ENCODE results near the gene FOXN4.
"Not testable (repeated sequence)": the region's sequence is repeated elsewhere in the genome, so short reads cannot be mapped to it uniquely, and the experiment has no call there.

Gene FOXN4, protein sequence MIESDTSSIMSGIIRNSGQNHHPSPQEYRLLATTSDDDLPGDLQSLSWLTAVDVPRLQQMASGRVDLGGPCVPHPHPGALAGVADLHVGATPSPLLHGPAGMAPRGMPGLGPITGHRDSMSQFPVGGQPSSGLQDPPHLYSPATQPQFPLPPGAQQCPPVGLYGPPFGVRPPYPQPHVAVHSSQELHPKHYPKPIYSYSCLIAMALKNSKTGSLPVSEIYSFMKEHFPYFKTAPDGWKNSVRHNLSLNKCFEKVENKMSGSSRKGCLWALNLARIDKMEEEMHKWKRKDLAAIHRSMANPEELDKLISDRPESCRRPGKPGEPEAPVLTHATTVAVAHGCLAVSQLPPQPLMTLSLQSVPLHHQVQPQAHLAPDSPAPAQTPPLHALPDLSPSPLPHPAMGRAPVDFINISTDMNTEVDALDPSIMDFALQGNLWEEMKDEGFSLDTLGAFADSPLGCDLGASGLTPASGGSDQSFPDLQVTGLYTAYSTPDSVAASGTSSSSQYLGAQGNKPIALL

DNA sequence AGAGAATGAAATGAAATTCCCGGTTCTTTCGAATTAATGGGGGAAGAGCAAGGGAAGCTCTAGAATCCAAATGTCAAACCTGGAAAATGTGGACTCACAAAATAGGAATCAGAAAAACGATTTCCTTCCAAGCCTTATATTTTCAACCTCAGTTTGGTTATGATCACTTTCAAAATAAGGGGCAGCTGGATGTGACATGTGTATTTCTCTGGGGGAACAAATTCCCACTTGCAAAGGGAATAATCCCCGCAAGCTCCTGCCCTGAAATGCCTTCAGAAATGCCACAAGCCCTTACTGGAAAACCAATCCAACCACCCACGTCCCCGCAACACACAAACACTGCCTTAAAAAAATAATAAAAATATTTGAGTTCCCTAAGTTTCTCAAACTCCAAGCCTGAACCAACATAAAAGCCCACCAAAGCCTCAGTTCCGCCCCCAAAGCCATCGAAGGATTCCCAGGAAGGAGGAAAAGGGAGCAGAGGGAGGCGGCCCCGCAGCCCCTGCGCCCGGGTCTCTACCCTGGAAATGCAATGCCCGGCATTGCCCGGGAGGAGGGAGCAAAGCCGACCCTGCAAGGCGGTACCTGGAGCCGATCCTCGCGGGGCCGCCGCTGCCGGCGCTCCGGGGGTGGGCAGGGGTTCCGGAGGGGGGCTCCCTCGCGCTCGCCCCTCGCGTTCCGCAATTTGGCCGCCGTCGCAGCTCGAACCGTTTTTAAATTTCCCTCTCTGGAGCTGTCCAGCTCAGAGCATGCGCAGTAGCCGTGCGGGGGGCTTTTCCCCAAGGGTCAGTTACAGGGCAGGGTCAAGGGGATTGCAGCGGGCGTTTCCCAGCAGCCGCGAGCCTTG is at the start of gene FOXN4:
TSS of gene FOXN4 (minus strand) at position 751 of the 847 bp plus-strand sequence. CDS start 963 bp downstream, outside the sequence.
- DNase-seq (ENCODE audit: low read depth in 2 of 2), result no peak

DNA sequence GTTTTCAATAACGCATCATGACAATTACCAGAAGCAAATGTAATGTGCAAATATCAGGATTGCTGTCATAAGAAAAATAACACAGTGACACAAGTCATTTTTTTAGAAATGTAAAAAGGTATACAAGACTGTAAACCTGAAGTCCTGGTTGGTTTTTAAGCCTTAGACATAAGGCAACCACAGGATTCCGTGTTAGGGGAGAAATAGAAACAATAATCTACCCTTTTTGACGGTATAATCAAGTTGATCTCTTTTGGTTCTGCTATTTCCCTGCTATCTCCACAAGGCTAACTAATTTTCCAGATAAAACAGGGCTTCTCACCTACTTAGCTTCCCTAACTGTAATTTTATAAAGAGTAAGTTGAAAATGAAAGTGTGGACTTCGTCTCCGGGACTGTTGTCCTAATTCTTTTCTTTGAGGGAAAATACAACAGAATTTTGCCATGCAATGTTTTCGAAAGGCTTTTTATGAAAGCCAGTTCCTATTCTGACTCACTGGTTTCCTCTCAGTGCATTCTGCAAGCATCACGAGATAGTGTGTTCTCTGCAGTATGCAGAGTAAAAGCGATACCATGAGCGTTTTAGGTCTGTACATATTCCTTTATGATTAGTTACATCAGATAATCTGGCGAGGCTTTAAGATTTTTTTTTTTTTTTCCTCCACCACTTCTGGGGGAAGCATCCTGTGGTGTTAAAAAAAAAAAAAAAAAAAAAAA is 49.2 kb upstream of the FOXN4 start:
- no peak for DNase-seq (ENCODE audit: low read depth in 2 of 2)

DNA sequence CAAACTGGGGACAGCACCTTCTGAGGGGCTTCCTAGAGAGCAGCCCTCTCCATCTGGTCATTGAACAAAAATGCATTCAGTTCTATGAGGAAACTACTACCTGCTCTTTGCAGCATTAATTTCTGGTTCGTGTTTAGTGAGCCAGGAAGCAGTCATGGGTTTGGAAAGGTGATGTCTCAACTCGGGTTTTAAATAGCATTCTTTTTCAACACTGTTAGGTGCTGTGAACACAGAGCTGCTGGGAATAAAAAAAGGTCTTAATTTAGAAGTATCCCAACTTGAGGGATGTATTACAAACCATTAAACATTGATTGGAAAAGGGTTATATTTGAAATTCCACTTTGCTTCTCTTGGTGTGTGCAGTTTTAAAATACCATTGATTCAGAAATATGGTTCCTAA is 47.9 kb upstream of the FOXN4 start:
- no peak for DNase-seq (ENCODE audit: low read depth in 2 of 2)

DNA sequence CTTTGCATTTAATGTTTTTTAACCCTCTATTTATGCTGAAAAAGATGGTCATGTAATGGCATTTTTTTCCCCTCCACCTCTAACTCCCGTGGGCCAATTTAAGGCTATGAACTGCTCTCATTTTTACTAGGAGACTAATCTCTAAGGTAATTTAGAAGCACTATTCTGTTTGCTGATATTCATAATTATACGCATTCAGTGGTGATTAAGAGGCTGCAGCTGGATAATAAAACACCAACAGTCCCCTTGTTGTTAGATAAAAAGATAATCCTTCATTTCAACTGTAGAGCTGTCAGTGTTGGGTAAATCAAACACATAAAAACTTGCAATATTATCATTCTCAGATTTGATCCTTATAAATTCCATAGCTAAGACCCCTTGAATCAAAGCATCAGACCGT is 47.5 kb upstream of the FOXN4 start:
- DNase-seq (ENCODE audit: low read depth in 2 of 2), result no peak

DNA sequence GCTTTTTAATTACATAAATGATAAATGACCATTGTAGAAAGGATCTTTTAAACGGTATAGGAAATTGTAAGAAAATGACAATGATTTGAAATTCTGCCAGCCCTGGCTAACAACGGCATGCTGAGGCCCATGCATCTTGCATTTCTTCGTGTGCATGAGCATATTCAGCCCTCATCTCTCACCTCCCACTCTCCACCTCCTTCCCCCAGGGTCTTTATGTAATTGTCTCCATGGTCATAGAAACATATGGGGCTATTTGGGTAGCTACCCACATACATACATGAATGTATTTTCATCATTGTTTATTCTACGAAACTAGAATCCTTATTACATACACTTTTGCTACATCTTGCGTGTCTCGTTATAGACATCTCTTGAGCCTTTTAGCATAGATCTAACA is 43.1 kb upstream of the FOXN4 start:
- no peak for DNase-seq (ENCODE audit: low read depth in 2 of 2)

DNA sequence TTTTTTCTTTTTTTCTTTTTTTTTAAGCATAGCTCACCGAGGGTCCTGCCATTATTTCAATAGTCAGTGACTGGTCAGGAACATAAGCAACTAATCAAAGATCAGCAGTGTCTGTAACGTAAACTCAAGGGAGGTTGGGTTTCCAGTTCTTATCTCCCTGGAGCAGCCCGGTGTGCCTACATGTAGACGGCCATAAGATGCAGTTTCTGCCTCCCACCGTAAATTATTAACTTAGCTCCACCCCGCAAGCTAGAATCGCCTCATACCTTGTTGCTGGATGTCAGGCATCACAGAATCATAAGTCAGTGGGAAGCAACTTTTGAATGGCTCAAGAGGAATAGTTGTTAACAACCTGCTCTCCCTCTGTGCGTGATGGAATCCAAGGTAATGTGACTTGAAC is 38.5 kb upstream of the FOXN4 start, which contains the start of gene MYO1H:
TSS of gene MYO1H (plus strand) at position 312 of the 400 bp plus-strand sequence. CDS start at position 373, 61 bp downstream.
- no peak for DNase-seq (ENCODE audit: low read depth in 2 of 2)

DNA sequence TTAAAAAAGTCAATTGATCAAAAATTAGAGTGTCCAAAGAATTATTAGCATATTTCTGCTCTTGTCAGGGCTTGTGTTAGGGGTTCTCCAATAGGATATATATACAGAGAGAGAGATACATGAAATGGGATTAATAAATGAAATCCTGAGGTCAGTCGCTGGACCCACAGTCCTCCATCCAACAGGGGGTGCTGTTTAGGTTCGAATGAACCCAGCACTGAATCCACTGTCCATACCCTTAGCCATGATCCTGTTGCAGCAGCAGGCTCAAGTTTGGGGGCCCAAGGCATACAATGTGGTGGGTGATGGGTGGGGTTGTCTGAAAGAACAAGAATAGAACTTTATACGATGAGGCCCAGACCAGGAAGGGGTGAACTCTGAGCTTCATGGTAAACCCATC is 37.8 kb upstream of the FOXN4 start:
- DNase-seq (ENCODE audit: low read depth in 2 of 2), result no peak

DNA sequence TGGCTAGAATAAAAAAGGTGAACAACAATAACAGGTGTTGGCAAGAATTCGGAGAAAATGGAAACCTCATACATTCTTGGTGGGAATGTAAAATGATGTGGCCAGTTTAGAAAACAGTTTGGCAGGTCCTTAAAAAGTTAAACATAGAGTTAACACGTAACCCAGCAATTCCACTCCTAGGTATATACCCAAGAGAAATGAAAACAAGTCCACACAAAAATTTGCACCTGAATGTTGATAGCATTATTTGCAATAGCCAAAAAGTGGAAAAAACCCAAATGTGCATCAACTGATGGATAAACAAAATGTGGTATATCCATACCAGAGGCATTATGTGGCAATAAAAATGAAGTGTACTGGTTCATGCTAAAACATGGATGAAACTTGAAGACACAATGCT is 36.3 kb upstream of the FOXN4 start:
- DNase-seq (ENCODE audit: low read depth in 2 of 2), result no peak

DNA sequence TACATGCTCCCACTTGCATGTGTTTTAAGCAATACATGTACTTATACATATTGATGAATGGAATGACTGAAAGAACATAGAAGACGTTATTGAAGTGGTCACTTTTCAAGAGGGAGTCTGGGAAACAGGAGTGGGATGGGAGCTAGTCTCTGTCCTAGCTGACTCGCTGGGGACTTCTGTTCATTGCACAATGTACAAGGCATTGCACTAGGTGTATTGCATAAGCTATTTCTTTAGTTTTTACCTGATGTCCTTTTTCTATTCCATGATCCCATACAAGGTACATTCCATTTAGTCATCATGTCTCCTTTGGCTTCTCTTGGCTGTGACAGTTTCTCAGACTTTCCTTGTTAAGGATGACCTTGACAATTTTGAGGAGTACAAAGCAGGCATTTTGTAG is 34.6 kb upstream of the FOXN4 start:
- DNase-seq (ENCODE audit: low read depth in 2 of 2), result no peak

DNA sequence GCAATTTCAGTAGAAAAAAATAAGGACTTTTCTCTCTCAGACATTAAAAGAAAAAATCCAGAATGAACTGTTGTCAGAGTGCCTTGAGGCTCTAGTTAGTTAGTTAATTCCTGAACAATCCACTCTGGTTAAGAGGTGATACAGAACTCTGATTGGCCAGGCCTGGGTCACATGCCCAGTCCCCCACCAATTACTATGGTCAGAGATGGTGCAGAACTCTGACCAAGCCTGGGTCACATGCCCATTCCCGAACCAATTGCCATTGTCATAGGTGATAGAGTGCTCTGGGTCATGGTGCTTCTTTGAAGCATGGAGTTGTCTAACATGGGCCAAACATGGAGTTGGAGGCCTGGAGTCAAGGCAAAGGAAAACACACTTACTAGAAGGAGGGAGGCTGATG is 27.5 kb upstream of the FOXN4 start:
- no peak for DNase-seq (ENCODE audit: low read depth in 2 of 2)

DNA sequence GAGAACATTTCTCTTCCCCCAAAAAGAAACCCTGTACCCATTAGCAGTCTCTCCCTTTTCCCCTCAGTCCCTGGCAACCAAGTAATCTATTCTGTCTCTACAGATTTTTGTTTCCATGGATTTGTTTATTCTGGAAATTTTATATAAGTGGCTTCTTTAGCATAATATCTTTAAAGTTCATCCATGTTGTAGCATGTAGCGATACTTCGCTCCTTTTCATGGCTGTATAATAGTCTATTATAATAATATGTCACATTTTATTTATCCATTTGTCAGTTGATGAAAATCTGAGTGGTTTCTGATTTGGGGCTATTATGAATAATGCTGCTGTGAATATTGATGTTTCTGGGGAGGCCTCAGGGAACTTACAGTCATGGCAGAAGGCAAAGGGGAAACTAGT is 25.8 kb upstream of the FOXN4 start:
- DNase-seq (ENCODE audit: low read depth in 2 of 2), result no peak

DNA sequence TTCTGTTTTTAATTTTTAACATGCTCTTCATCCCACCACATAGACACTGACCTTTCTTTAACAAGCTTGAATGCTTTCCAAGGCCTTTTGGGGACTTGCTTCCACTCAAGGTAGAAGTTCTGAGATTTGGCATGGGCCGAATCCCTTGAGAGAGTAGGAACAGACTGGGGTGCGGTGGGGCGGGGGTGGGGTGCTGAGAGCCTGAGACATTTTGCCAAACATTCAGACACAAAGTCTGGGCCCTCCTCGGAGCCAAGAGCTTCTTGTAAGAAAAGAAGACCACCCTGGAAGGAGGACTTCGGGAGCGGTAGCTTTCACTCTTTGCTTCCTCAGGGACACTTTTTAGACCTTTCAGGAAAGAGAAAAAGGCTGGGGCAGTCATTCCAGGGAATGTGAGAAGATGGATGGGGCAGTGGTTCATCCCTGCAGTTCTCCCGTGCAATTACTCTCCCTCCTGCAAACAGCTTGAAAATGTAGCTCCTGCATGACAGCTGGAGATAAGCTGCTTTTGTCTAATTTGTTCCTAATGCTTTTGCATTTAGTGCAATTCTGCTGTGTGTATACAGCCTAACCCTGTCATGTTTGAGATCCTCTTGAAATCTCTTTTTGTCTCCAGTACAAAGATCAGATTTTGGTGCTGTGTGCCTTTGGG is 22.3 kb upstream of the FOXN4 start:
- no peak for DNase-seq (ENCODE audit: low read depth in 2 of 2)

DNA sequence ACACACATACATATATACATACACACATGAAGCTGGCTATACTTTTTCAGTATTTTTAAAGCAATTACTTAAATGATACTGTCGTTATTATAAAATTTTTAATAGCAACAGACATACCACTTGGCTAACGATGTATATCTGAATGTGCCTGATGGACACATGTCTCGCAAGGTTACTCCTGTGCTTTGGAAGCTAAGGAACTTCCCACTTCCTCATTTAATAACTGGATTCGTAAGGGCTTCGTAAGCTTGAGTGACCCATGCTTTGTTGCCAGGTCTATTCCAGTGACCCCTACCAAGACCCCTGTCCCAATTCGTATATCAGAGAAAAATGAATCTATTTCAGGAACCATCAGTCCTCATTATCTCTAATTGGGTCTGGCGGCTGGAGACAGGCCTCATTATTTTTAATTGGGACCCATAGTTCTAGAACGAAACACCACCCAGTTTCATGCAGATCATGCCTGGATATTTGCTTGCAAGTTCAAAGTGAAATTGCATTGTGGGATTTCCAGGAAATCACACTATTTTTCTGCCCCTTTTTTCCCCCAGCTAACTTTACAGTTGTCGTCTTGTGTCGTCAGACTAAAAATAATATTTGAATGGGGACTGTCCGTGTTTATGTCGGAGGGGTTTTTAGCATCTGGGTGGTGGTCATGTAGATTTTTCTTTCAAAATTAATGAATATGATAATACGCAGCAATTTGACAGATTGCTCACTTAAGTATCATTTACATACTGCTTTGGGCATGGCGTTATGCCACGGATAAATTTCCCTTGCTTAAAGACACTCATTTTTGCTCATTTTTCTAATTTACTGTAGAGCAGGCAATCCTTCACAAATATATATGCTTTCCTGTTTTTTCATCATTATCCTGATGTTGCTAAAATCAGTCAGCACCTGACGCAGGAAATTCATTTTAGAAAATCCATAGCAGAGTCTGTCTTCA is 21.5 kb upstream of the FOXN4 start:
- DNase-seq (ENCODE audit: low read depth in 2 of 2), result no peak

DNA sequence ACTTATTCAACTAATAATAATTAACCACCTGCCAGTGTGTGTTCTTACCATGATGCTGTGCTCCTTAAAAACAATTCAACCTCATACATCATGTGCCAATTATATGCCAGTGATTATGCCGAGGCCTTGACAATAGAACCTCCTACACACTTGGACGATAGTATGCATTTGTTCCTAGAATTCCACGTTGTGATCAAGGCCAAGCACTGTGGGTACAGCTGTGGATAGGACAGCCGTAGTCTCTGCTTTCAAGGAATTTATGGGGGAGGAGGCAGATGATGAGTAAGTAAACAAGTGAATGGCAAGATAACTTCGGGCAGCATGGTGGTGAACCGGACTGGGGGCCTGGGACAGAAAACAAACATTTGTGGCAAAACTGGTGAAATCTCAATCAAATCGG is 20.6 kb upstream of the FOXN4 start:
- no peak for DNase-seq (ENCODE audit: low read depth in 2 of 2)

DNA sequence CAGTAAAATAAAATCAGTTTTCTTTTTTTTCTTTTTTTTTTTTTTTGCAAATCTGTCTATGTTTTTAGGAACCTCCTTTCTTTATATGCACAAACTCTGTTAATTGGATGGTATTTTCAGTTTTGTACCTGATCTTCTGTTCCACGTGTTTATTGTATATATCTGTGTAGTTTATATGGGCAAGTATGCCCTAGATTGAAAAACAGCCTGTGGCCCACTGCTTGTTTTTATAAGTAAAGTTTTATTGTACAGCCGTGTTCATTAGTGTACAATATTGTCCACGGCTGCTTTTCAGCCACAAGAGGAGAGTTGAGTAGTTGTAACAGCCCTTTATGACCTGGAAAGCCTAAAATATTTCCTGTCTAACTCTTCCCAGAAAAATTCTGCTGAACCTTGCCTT is 19.9 kb upstream of the FOXN4 start:
- no peak for DNase-seq (ENCODE audit: low read depth in 2 of 2)

DNA sequence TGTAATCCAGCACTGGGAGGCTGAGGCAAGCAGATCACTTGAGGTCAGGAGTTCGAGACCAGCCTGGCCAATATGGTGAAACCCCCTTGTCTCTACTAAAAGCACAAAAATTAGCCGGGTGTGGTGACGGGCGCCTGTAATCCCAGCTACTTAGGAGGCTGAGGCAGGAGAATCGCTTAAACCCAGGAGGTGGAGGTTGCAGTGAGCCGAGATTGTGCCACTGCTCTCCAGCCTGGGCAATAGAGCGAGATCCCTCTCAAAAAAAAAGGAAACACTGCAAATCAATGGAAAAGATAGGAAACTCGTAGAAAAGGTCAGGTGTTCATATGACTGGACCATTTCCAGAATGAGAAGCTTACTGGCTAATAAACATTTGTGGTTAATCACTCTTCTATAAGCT is 12.2 kb upstream of the FOXN4 start:
- DNase-seq (ENCODE audit: low read depth in 2 of 2), result not testable (repeated sequence)

DNA sequence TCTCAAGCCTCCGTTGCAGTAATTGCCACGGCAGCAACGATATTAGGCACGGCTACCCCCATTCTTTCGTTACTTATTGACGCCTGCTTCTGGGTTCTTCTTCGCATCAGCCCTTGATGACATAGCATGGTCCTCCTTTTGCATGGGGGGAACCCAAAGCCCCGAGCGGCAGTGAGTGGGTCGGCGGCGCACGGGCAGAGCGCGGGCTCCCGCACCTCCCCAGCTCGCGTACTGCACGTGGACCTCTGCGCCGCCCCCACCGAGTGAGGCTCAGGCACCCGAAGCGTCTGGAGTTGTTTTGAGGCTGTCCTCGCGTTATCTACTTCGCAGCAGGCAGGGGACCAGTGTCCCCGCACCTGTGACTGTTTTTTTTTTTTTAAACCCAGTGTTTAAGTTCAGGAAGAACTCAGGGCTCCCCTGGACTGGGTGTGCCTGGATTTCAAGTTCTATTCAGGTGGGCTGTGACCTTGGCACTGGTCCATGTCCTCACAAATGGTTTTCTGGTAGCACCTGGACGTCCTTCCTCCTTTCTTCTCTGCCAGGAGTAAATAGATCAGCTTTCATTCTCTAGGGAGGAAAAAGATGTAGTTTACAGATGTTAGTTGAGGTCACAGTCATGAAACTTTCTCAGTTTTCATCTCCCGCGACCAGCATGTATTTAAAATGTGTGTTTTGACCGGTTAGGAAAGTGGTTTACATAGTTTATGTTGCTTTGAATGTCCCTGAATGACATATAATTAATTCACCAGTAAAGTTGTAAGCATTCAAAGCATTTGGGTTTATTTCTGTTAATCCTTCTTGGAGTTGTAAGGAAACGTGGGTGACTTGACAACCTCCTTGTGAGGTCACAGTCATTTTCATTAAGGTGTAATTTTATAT is 1.4 kb upstream of the FOXN4 start:
- no peak for DNase-seq (ENCODE audit: low read depth in 2 of 2)

DNA sequence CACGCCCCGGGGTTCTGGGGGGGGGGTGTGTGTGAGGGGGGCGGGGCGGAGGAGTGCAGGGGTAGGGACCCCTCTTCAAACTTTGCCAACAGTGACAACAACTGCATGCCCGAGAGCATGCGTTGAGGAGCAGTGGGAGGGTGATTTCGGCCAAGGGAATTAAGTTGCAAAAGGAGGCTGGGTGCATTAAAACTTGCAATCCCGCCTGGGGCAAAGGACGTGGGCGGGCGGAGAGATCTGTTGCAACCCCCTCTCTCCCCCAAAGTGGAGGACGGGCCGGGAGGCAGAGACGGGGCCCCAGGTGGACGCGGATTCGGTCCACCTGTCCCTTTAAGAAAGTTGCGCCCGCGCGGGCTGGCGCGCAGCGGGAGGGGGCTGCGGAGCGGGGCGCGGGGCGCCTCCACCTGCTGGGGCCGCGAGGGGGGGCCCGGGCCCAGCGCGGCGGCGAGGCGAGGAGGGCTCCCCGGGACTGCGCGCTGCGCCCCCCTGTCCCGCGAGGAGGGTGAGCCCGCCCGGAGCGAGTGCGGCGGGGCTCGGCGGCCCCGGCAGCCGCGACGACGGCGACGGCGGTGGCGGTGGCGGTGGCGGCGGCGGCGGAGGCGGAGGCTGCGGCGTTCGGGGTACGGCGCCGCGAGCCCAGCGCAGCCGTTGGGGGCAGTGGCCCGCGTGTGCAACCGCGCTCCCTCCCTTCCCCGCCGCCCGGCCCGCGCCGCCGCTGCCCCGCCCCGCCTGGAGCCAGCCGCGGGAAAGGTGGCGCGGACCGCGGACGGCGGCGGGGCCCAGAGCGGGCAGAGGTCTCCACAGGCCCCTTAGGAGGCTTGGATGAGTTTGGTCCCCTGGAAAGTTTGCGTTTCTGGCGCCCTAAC is 530 bp upstream of the FOXN4 start:
- DNase-seq (ENCODE audit: low read depth in 2 of 2), result no peak
